ENCODE results near the gene ZFAND5.

Gene ZFAND5

GRCh38 chr9:72362680-72363139 lies 2.3 kb downstream of the ZFAND5 start:
- DNase-seq: peak in 3 of 5 experiments; percentile 8 to 84 (median 16)

GRCh38 chr9:72362118-72362531 lies 2.9 kb downstream of the ZFAND5 start:
- DNase-seq: no peak

GRCh38 chr9:72361217-72361616 lies 3.8 kb downstream of the ZFAND5 start:
- DNase-seq: no peak

- DNase-seq: no peak
Observed at GRCh38 chr9:72360324-72360723, 4.7 kb downstream of the ZFAND5 start.

- peak in 1 of 5 experiments; percentile 18 for DNase-seq
Observed at GRCh38 chr9:72356041-72356582, 8.9 kb downstream of the ZFAND5 start.

DNA sequence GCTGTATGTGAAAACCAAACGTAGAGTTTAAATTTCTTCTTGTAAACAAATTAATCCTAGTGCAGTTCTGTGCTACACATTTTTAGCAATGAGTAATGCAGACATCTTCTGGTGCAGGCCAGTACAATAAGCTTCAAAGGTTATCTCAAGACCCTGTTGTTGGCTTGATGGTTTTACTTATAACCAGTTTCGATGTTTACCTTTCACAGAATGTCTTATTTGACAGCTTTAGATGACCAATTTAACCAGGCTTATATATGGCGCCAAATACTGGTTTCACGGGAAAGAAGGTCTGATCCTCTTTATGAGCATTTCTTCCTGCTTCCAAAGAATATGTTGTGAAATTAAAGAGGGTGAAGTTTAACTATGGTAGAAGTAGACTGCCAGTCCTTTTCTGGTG lies 9.9 kb downstream of the ZFAND5 start:
- DNase-seq: no peak

GRCh38 chr9:72354704-72355103 lies 10.3 kb downstream of the ZFAND5 start:
- no peak for DNase-seq

- no peak for DNase-seq
Observed at GRCh38 chr9:72353455-72354116, 11.4 kb downstream of the ZFAND5 start.

- DNase-seq: no peak
Observed at GRCh38 chr9:72352911-72353388, 12.1 kb downstream of the ZFAND5 start.

GRCh38 chr9:72351538-72352453 lies 13.2 kb downstream of the ZFAND5 start:
- no peak for DNase-seq

- no peak for DNase-seq
Observed at GRCh38 chr9:72349911-72350310, 15.1 kb downstream of the ZFAND5 start.

GRCh38 chr9:72349240-72349639 lies 15.8 kb downstream of the ZFAND5 start:
- DNase-seq: no peak

GRCh38 chr9:72346333-72346732 lies 18.7 kb downstream of the ZFAND5 start:
- no peak for DNase-seq

DNA sequence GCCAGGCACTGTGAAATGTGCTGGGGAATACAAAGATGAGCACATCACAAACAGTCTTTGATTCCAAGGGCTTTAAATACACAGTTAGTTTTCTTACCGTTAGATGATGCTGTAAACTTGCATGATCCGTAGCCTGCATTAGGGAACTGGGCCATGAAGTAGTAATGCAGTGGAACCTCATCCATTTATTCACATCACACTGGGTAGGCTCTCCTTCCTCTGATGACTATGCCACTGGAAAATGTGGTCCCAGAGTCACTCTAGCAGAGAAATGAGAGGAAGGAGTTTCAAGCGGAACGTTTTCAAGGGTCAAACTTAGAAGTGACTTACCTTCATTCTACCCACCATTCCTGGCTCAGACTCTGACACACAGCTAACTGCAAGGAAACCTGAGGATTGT lies 26.4 kb downstream of the ZFAND5 start:
- DNase-seq: no peak

DNA sequence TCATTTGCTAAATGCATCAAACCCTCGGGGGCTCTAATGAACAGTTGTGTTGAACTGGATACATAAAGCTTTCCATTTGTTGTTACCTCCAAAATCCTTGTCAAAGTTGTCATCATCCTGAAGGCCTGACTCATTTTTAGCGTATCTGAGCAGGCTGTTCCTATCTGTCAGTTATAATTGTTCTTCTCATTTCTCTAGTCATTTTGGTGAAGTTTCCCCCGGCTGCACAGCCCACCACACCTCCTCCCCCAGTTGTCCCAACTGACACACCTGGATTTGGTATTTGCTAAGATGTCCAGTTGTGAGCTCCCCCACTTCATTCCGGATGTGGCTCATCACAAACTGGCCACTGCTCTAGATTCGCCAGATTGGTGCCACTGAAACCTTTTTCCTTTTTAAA lies 27.7 kb downstream of the ZFAND5 start:
- no peak for DNase-seq

GRCh38 chr9:72334658-72335337 lies 30.2 kb downstream of the ZFAND5 start:
- DNase-seq: no peak

GRCh38 chr9:72333709-72334108 lies 31.3 kb downstream of the ZFAND5 start:
- DNase-seq: no peak

DNA sequence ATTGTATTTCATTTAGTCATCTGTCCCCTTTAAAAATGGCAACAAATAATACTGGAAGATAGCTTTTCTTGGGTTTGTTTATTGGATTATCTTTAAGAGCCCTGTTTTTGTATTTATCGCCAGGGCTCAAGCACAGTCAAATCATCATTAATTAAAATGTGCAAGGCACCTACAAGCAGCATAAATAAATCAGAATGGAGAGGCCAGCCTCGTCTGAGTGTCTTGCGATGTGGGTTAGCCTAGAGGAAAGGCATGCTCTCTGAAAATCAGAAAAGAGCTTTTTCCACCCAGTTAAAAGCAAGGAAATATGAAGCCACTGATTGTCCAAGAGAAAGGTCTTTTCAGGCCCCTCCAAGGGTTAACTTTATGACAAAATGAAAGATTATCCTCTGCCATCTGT lies 31.8 kb downstream of the ZFAND5 start:
- DNase-seq: no peak

- no peak for DNase-seq
Observed at GRCh38 chr9:72332351-72332750, 32.7 kb downstream of the ZFAND5 start.

DNA sequence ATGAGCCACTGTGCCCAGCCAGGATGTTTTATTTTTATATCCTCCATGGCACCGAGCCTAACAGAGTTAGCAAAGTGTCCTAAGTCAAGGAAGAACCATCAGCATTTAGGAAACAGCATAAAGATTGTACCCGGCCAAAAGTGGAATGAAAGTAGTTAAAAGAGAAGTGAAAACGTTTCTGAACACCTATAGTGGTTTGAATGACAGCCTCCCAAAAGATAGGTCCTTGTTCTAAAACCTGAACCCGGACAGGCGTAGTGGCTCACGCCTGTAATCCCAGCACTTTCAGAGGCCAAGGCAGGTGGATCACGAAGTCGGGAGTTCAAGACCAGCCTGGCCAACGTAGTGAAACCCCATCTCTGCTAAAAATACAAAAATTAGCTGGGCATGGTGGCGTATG lies 37.4 kb downstream of the ZFAND5 start:
- no peak for DNase-seq

- no peak for DNase-seq
Observed at GRCh38 chr9:72326641-72327040, 38.4 kb downstream of the ZFAND5 start.

GRCh38 chr9:72324974-72325373 lies 40.0 kb downstream of the ZFAND5 start:
- no peak for DNase-seq

DNA sequence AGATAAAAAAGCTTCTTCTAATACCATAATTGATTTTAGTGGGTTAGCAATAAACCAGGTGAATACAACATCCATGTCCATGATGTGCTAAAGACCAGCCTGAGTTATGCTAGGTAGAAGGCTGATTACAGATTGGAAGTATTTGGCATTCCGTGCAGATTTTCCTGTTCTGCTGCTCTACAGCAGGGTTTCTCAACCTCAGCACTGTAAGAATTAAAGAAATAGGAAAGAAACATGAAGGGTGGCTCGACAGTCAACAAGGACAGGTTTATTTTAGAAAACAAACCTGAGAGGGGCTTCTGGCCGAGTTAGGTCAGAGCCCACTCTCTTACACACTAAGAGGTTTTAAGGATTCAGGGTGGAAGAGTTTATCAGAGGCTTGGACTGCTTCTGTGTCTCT lies 42.3 kb downstream of the ZFAND5 start:
- DNase-seq: no peak
